GM12873 (cell line): ENCODE data around the gene MMRN1.

Source experiments
- CTCF ChIP-seq: IDR thresholded peaks from 2 replicates; pipeline ENCODE4 v1.5.1; 2012; ENCODE audit warnings: low read depth, mild to moderate bottlenecking, moderate library complexity, low read length, control low read depth; ENCODE audit not compliant: insufficient read depth; ENCODE audit errors: missing control alignments

MMRN1 gene

DNA sequence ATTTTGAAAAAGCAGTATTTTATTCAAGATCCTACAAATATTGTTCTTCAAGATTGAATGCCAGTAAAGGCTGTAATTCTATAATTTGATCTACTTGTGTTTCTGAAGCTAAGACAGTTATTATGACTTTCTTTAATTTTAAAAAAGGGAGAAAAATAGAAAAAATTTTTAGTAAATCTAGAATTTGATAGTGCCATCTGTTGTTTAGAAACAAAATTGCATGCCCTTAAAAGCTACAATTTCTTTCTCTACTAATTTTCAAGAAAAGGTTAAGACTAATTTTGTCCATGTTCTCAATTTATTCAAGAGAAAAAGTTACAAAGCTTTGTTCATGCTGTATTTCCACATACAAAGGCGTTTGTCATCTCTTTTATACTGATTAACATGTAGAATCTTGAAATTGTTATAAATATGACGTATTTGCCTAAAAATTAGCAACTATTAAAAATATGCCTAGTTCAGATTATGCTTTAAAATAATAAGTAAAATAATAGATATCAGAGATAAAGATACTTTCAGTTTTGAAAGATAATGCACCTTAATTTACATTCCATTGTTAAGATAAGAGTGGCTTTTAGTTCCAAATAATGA lies 25.6 kb upstream of the MMRN1 start:
- peak; percentile 28 for TF ChIP-seq CTCF

DNA sequence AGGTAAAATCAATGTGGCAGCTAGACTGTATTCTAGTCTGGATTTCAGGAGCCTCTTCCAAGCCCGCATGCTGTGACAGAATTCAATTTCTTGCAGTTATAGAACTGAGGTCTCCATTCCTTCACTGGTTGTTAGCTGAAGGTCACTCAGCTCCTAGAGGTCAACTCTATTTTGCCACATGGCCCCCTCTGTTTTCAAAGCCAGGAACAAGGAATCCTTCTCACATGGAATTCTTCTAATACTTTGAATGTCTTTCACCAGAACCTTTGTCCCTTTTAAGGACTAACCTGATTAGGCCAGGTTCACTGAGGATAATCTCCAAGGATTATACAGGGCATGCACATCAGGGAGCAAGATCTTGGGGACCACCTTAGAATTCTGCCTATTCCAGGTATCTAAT lies 23.4 kb upstream of the MMRN1 start:
- no peak for TF ChIP-seq CTCF

DNA sequence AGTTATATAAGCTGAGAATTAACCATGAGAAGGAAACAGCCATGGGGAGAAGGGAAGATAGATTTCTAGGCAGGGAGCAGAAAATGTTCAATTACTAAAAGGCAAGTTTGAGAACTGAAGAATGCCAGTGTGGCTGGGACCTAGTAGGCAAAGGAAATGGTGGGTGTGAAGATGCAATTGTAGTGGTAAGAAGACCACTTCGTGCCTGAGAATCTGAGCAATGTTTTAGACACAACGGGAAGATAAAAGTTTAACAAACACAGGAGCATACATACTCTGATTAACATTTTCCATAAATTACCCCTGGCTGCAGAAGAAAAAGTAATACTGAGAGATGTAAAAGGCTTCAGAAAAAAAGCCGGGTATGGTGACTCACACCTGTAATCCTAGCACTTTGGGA lies 18.1 kb upstream of the MMRN1 start:
- no peak for TF ChIP-seq CTCF

GRCh38 chr4:89878611-89879010 lies 16.0 kb upstream of the MMRN1 start:
- TF ChIP-seq CTCF = no peak

DNA sequence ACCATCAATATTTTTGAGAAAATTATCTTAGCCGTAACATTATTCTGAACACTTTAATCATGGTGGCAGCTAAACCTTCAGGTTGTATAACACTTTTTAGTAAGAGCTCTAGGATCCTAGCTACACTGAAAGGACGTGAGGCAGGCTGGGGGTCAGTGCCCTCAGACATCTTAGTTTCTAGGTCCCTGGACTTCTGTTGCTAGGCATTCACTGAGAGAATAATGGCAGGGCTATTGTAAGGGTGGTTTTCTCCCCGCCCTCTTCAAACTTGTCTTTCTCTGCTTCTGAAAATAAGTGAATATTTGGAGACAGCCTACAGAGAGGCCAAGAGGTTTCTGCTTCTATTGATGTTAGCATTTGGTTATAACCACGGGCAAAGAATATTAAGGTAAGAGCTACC lies 15.4 kb upstream of the MMRN1 start:
- no peak for TF ChIP-seq CTCF

GRCh38 chr4:89889289-89889688 lies 5.4 kb upstream of the MMRN1 start:
- no peak for TF ChIP-seq CTCF

DNA sequence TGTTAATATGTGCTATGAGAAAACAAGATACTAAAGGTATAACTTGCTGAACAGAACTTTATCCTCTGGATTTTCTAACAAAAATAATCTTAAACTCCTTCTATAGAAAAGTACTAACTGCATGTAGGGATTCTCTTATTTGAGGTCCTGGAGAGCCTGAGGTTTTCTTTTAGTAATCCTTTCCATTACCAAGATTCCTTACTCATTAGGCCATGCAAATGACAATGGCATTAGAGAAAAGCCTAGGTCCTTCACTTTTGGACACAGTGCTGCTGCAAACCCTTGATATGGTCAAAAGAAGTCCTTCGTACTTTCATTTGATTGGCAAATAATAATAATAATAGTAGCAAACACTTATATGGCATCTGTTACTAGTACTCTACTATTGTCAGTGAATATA lies 3.2 kb downstream of the MMRN1 start:
- TF ChIP-seq CTCF = no peak

GRCh38 chr4:89898304-89898716 lies 3.7 kb downstream of the MMRN1 start:
- no peak for TF ChIP-seq CTCF
